Femur (tissue), 1 donor: ENCODE measurements around the gene NXPE3.
"Not testable (repeated sequence)": the region's sequence is repeated elsewhere in the genome, so short reads cannot be mapped to it uniquely, and the experiment has no call there.

ENCODE experiments used
- DNase-seq: peaks from one replicate; pipeline ENCODE4 v3.0.0-alpha.2; 2017

The NXPE3 gene

GRCh38 chr3:101779047-101779821 is at the start of gene NXPE3:
TSS of gene NXPE3 (plus strand) at chr3:101779211. CDS start at chr3:101785597, 6,386 bp downstream.
- peak; percentile 95 for DNase-seq

- DNase-seq = no peak
Measured at GRCh38 chr3:101729586-101729985, 49.4 kb upstream of the NXPE3 start.

- no peak for DNase-seq
Measured at GRCh38 chr3:101730839-101731238, 48.2 kb upstream of the NXPE3 start.

GRCh38 chr3:101732240-101732641 is 46.8 kb upstream of the NXPE3 start:
- DNase-seq = no peak

- DNase-seq = no peak
Measured at GRCh38 chr3:101735833-101736232, 43.2 kb upstream of the NXPE3 start.

GRCh38 chr3:101741914-101742313 is 37.1 kb upstream of the NXPE3 start:
- not testable (repeated sequence) for DNase-seq

GRCh38 chr3:101744811-101745210 is 34.2 kb upstream of the NXPE3 start:
- no peak for DNase-seq

- DNase-seq = not testable (repeated sequence)
Measured at GRCh38 chr3:101745934-101746333, 33.1 kb upstream of the NXPE3 start.

GRCh38 chr3:101753386-101754113 is 25.5 kb upstream of the NXPE3 start:
- DNase-seq = not testable (repeated sequence)

- DNase-seq = no peak
Measured at GRCh38 chr3:101758224-101758623, 20.8 kb upstream of the NXPE3 start.

- DNase-seq = no peak
Measured at GRCh38 chr3:101762041-101762646, 16.9 kb upstream of the NXPE3 start.

GRCh38 chr3:101777745-101778281 is 1.2 kb upstream of the NXPE3 start:
- DNase-seq = not testable (repeated sequence)

GRCh38 chr3:101778385-101779046 is 495 bp upstream of the NXPE3 start:
- DNase-seq = no peak

GRCh38 chr3:101779822-101780381 is 891 bp downstream of the NXPE3 start:
- no peak for DNase-seq

- DNase-seq = no peak
Measured at GRCh38 chr3:101780661-101781060, 1.6 kb downstream of the NXPE3 start.

- no peak for DNase-seq
Measured at GRCh38 chr3:101781166-101781565, 2.2 kb downstream of the NXPE3 start.

- DNase-seq = no peak
Measured at GRCh38 chr3:101784855-101785613, 6.0 kb downstream of the NXPE3 start.

GRCh38 chr3:101791778-101792177 is 12.8 kb downstream of the NXPE3 start:
- no peak for DNase-seq

GRCh38 chr3:101796077-101796680 is 17.2 kb downstream of the NXPE3 start:
- DNase-seq = no peak

GRCh38 chr3:101801174-101801573 is 22.2 kb downstream of the NXPE3 start:
- no peak for DNase-seq

GRCh38 chr3:101802179-101802578 is 23.2 kb downstream of the NXPE3 start:
- no peak for DNase-seq
